D341Med (cell line): ENCODE data around the gene OVOL3.
"Not testable (repeated sequence)": the region's sequence is repeated elsewhere in the genome, so short reads cannot be mapped to it uniquely, and the experiment has no call there.

Source experiments
- DNase-seq: peaks from one replicate; pipeline ENCODE4 v3.0.0; 2012; ENCODE audit warnings: low spot score

OVOL3 gene

GRCh38 chr19:36131221-36131620, 20.3 kb downstream of the OVOL3 start:
- DNase-seq, result not testable (repeated sequence)

- not testable (repeated sequence) for DNase-seq
These were observed 23.9 kb downstream of the OVOL3 start for GRCh38 chr19:36134867-36135266.

GRCh38 chr19:36136964-36137686, 26.2 kb downstream of the OVOL3 start:
- peak; percentile 46 for DNase-seq

- no peak for DNase-seq
These were observed 28.2 kb downstream of the OVOL3 start for GRCh38 chr19:36139120-36139472.

- peak; percentile 97 for DNase-seq
These were observed 28.7 kb downstream of the OVOL3 start, which contains the start of gene CAPNS1 for GRCh38 chr19:36139473-36140303. CAPNS1 (plus strand) TSS chr19:36140066; CDS start chr19:36141012, 946 bp downstream.

- peak; percentile 75 for DNase-seq
These were observed 29.5 kb downstream of the OVOL3 start for GRCh38 chr19:36140304-36141038.

- DNase-seq, result peak; percentile 88
These were observed 30.3 kb downstream of the OVOL3 start for GRCh38 chr19:36141039-36141927.

- no peak for DNase-seq
These were observed 31.1 kb downstream of the OVOL3 start for GRCh38 chr19:36142046-36142445.

- no peak for DNase-seq
These were observed 31.6 kb downstream of the OVOL3 start for GRCh38 chr19:36142496-36142895.

GRCh38 chr19:36144624-36145023, 33.7 kb downstream of the OVOL3 start:
- no peak for DNase-seq

GRCh38 chr19:36149673-36150406, 38.9 kb downstream of the OVOL3 start:
- no peak for DNase-seq

GRCh38 chr19:36150586-36150985, 39.6 kb downstream of the OVOL3 start:
- no peak for DNase-seq

- DNase-seq, result peak; percentile 36
These were observed 40.4 kb downstream of the OVOL3 start for GRCh38 chr19:36151144-36152018.

- DNase-seq, result no peak
These were observed 41.0 kb downstream of the OVOL3 start for GRCh38 chr19:36152019-36152351.

- DNase-seq, result no peak
These were observed 41.6 kb downstream of the OVOL3 start, which contains the start of gene COX7A1 for GRCh38 chr19:36152352-36153091. COX7A1 (minus strand) TSS chr19:36152447; CDS start chr19:36152407, 40 bp downstream.

- DNase-seq, result no peak
These were observed 42.2 kb downstream of the OVOL3 start for GRCh38 chr19:36153126-36153525.

GRCh38 chr19:36160821-36161596, 50.1 kb downstream of the OVOL3 start:
- DNase-seq, result no peak
